ENCODE results near the gene HELZ2. TPM values are rescaled to one million over a fixed set of nuclear protein-coding genes. Genes with fewer than 3 reads are reported as not detected.

Gene HELZ2
- total RNA-seq, 1 experiment from 2014 or later: 27.9 TPM

- no peak overlapping the region for H2BK12ac ChIP-seq (ENCODE audit: insufficient read length, low read depth, low read length)
- Mint-ChIP-seq H3K27ac (no peak overlapping the region), H3K4me3 (no peak overlapping the region), H3K9me3 (no peaks in the 10 kb centered on the region), H3K27me3 (ENCODE audit: low read depth) (no peaks in the 10 kb centered on the region), H3K36me3 (ENCODE audit: insufficient read depth in 1 of 3, low read depth in 3 of 3) (no peaks in the 10 kb centered on the region), H3K4me1 (no peaks in the 10 kb centered on the region)
- no peak overlapping the region for H2AK5ac ChIP-seq (ENCODE audit: insufficient read length, low read length)
- TF ChIP-seq CTCF (conservative IDR thresholded peaks at IDR 0.05): no peak
- no peaks in the 10 kb centered on the region for H3K4me1 ChIP-seq (ENCODE audit: insufficient read depth, low read length)
- H2AFZ ChIP-seq (ENCODE audit: low read length): no peak overlapping the region
- no peak overlapping the region for H4K5ac ChIP-seq (ENCODE audit: insufficient read length, low read depth, low read length)
- H3K27ac ChIP-seq (ENCODE audit: insufficient read length, low read depth, low read length): no peak overlapping the region
- no CpG with 5 or more reads among the region's 46 CpGs for WGBS (ENCODE audit: extremely low coverage, insufficient read length, low lambda C conversion rate)
- H2BK120ac ChIP-seq (ENCODE audit: low read depth, low read length, poor library complexity, severe bottlenecking): no peak overlapping the region
- no peak overlapping the region for H3K14ac ChIP-seq (ENCODE audit: insufficient read depth, low read length)
- no peaks in the 10 kb centered on the region for H3K27me3 ChIP-seq (ENCODE audit: insufficient read depth, low read length)
- no peaks in the 10 kb centered on the region for H3K79me1 ChIP-seq (ENCODE audit: insufficient read depth, low read depth, low read length, poor library complexity, severe bottlenecking)
- H3T11ph ChIP-seq (ENCODE audit: low read length): no peak overlapping the region
- no peak overlapping the region for H2BK20ac ChIP-seq (ENCODE audit: low read depth, low read length, poor library complexity, severe bottlenecking)
- DNase-seq: no peak
- no peak overlapping the region for H3K9ac ChIP-seq (ENCODE audit: extremely low read depth, insufficient read length, low read length)
- no peak overlapping the region for H4K8ac ChIP-seq (replicated peaks; ENCODE audit: insufficient read length, low read depth, low read length)
- H3K23me2 ChIP-seq (ENCODE audit: insufficient read length, low read depth, low read length, poor library complexity, severe bottlenecking): no peaks in the 10 kb centered on the region
- H3K56ac ChIP-seq (ENCODE audit: insufficient read length, low read depth, low read length): no peak overlapping the region
- H3K18ac ChIP-seq (ENCODE audit: insufficient read length, low read depth, low read length): no peak overlapping the region
- H3K23ac ChIP-seq (ENCODE audit: insufficient read length, low read depth, low read length): no peak overlapping the region
- no peak overlapping the region for H2BK5ac ChIP-seq (ENCODE audit: insufficient read length, low read length)
- no peaks in the 10 kb centered on the region for H3K9me3 ChIP-seq (ENCODE audit: control insufficient read depth, low read depth, low read length)
- H2BK15ac ChIP-seq (ENCODE audit: low read depth, low read length): no peak overlapping the region
- no peak overlapping the region for H3K4me2 ChIP-seq (ENCODE audit: insufficient read depth, insufficient read length, low read length)
- no peak overlapping the region for H4K91ac ChIP-seq (ENCODE audit: insufficient read length, low read depth, low read length)
- H3K79me2 ChIP-seq (ENCODE audit: insufficient read depth, low read length): no peaks in the 10 kb centered on the region
- no peaks in the 10 kb centered on the region for H4K20me1 ChIP-seq (ENCODE audit: control insufficient read depth, insufficient read depth, insufficient read length)
- no peak overlapping the region for H3K4ac ChIP-seq (ENCODE audit: low read depth, low read length)
Measured at GRCh38 chr20:63566395-63567135, 7.5 kb downstream of the HELZ2 start.
